Keratinocyte (primary cell): ENCODE results near the gene ANKRD10. TPM values are rescaled to one million over a fixed set of nuclear protein-coding genes. Genes with fewer than 3 reads are reported as not detected.

Source experiments
- DNase-seq: peaks from one replicate; pipeline ENCODE4 v3.0.0-alpha.2; 2011; ENCODE audit warnings: low read depth, missing footprints, low spot score
- FAIRE-seq: peaks from 2 replicates; lab custom pipeline; 2011; peaks lifted over from hg19 to GRCh38; lab: Jason Lieb, UNC
- H2AFZ ChIP-seq: 2 replicates; pipeline ENCODE4 v1.6.0; 2012; ENCODE audit warnings: low read length, control low read depth, inconsistent platforms; ENCODE audit not compliant: control insufficient read depth
- H3K27ac ChIP-seq: 2 replicates; pipeline ENCODE4 v1.5.1; 2011; ENCODE audit warnings: low read length; ENCODE audit not compliant: control insufficient read depth, insufficient read depth
- H3K27me3 ChIP-seq: 3 replicates; pipeline ENCODE4 v1.6.0; 2011; ENCODE audit warnings: low read length; ENCODE audit not compliant: control insufficient read depth, insufficient read depth; ENCODE audit errors: extremely low read depth
- H3K36me3 ChIP-seq, 2 experiments: 2 replicates in 1 of 2; 3 replicates in 1 of 2; pipeline ENCODE4 v1.5.1; 2011; ENCODE audit warnings: low read length in 2 of 2, mild to moderate bottlenecking in 1 of 2; ENCODE audit not compliant: control insufficient read depth in 2 of 2, insufficient read depth in 2 of 2; ENCODE audit errors: extremely low read depth in 1 of 2
- H3K4me1 ChIP-seq: 3 replicates; pipeline ENCODE4 v1.5.1; 2011; ENCODE audit warnings: low read length; ENCODE audit not compliant: control insufficient read depth, insufficient read depth; ENCODE audit errors: extremely low read depth
- H3K4me2 ChIP-seq: 3 replicates; pipeline ENCODE4 v1.6.0; 2011; ENCODE audit warnings: low read depth, low read length; ENCODE audit not compliant: control insufficient read depth, insufficient read depth; ENCODE audit errors: extremely low read depth
- H3K4me3 ChIP-seq, 3 experiments: fragments of 200-600 bp in 1 of 3; sonication (generic) in 1 of 3; 2 replicates in 2 of 3; 3 replicates in 1 of 3; pipeline ENCODE4 v1.5.1; 2011 to 2016; ENCODE audit warnings: low read length in 3 of 3, mild to moderate bottlenecking in 3 of 3, control low read depth in 2 of 3, inconsistent platforms in 1 of 3, low read depth in 1 of 3, mixed read lengths in 1 of 3, mixed run types in 1 of 3, moderate library complexity in 1 of 3; ENCODE audit not compliant: control insufficient read depth in 2 of 3, insufficient read depth in 2 of 3; ENCODE audit errors: extremely low read depth in 1 of 3
- H3K79me2 ChIP-seq: 2 replicates; pipeline ENCODE4 v1.6.0; 2012; ENCODE audit warnings: low read length; ENCODE audit not compliant: control insufficient read depth, insufficient read depth
- H3K9ac ChIP-seq: 3 replicates; pipeline ENCODE4 v1.6.0; 2011; ENCODE audit warnings: low read length; ENCODE audit not compliant: control insufficient read depth, insufficient read depth; ENCODE audit errors: extremely low read depth
- H3K9me1 ChIP-seq: 3 replicates; pipeline ENCODE4 v1.6.0; 2011; ENCODE audit warnings: low read length; ENCODE audit not compliant: control insufficient read depth, insufficient read depth; ENCODE audit errors: extremely low read depth
- H3K9me3 ChIP-seq: 2 replicates; pipeline ENCODE4 v1.5.1; 2012; ENCODE audit warnings: low read depth, low read length; ENCODE audit not compliant: control insufficient read depth
- H4K20me1 ChIP-seq: 3 replicates; pipeline ENCODE4 v1.6.0; 2011; ENCODE audit warnings: low read length; ENCODE audit not compliant: control insufficient read depth, insufficient read depth; ENCODE audit errors: extremely low read depth
- EZH2 ChIP-seq: IDR thresholded peaks from one replicate; pipeline ENCODE4 v1.6.1; 2012; ENCODE audit warnings: inconsistent platforms, mild to moderate bottlenecking, low read length, moderate library complexity
- dilution Hi-C: fragments of 300-500 bp; cut with MboI; formaldehyde crosslinking; loops from one replicate; pipeline ENCODE4 v1.7.0; 2020; ENCODE audit warnings: low sequenced_read_pairs; ENCODE audit not compliant: extremely low pct_ligation_motif_present
- polyA plus RNA-seq, 5 experiments: library from polyadenylated mRNA; depleted of rRNA in 3 of 5; stranded (reverse) in 3 of 5; stranded (forward) in 1 of 5; unstranded in 1 of 5; fragments of >200 nt; gene quantifications; 1 replicate in 1 of 5; 2 replicates in 3 of 5; 3 replicates in 1 of 5; pipeline versions ENCODE4 v1.2.1 to v1.2.3, GENCODE V29; 2011 to 2012; ENCODE audit warnings: missing spikeins in 2 of 5, low read depth in 1 of 5, low replicate concordance in 1 of 5
- TF ChIP-seq, protein P1 (sequence below), 3 experiments: IDR thresholded peaks in 1 of 3; conservative IDR thresholded peaks in 1 of 3; optimal IDR thresholded peaks in 1 of 3; 2 replicates in 2 of 3; 3 replicates in 1 of 3; pipeline versions ENCODE3 to v1.5.1; 2011; ENCODE audit warnings: low read length in 3 of 3, mild to moderate bottlenecking in 3 of 3, moderate library complexity in 2 of 3, control low read depth in 1 of 3, inconsistent platforms in 1 of 3; ENCODE audit not compliant: insufficient read depth in 2 of 3; ENCODE audit errors: extremely low read depth in 1 of 3

ANKRD10 gene
- polyA plus RNA-seq, 1 donor (not counting 4 experiments of a cell fraction or from before 2014, with no cell fraction given), result 58.1 TPM

- Histone ChIP-seq H3K36me3 (no peaks in the 10 kb centered on the region), H3K9me3 (peaks cover 3% of the 10 kb centered on the region), H3K27ac (no peak overlapping the region), H3K27me3 (no peaks in the 10 kb centered on the region), H3K9me1 (no peaks in the 10 kb centered on the region), H3K4me1 (no peaks in the 10 kb centered on the region), H3K4me3 (no peak overlapping the region), H3K4me2 (no peak overlapping the region), H4K20me1 (no peaks in the 10 kb centered on the region), H3K9ac (no peak overlapping the region), H3K79me2 (no peaks in the 10 kb centered on the region), H2AFZ (no peak overlapping the region)
- no peak for TF ChIP-seq EZH2
- TF ChIP-seq, protein P1, sequence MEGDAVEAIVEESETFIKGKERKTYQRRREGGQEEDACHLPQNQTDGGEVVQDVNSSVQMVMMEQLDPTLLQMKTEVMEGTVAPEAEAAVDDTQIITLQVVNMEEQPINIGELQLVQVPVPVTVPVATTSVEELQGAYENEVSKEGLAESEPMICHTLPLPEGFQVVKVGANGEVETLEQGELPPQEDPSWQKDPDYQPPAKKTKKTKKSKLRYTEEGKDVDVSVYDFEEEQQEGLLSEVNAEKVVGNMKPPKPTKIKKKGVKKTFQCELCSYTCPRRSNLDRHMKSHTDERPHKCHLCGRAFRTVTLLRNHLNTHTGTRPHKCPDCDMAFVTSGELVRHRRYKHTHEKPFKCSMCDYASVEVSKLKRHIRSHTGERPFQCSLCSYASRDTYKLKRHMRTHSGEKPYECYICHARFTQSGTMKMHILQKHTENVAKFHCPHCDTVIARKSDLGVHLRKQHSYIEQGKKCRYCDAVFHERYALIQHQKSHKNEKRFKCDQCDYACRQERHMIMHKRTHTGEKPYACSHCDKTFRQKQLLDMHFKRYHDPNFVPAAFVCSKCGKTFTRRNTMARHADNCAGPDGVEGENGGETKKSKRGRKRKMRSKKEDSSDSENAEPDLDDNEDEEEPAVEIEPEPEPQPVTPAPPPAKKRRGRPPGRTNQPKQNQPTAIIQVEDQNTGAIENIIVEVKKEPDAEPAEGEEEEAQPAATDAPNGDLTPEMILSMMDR (optimal IDR thresholded peaks at IDR 0.05 in 1 of 3, IDR thresholded peaks at IDR 0.05 in 1 of 3, conservative IDR thresholded peaks at IDR 0.05 in 1 of 3; ENCODE audit: extremely low read depth in 1 of 3, insufficient read depth in 2 of 3, low read length in 3 of 3), result no peak
- FAIRE-seq (no peak), DNase-seq (no peak)
- dilution Hi-C loops, result no loop called here
These were observed 48.7 kb upstream of the ANKRD10 start for GRCh38 chr13:110963554-110963970.

- dilution Hi-C loops, result no loop called here
- Histone ChIP-seq H4K20me1 (no peaks in the 10 kb centered on the region), H3K9me1 (no peaks in the 10 kb centered on the region), H3K36me3 (no peaks in the 10 kb centered on the region), H3K27ac (no peak overlapping the region), H2AFZ (no peak overlapping the region), H3K27me3 (no peaks in the 10 kb centered on the region), H3K9me3 (peaks cover 8% of the 10 kb centered on the region), H3K4me1 (no peaks in the 10 kb centered on the region), H3K4me3 (no peak overlapping the region), H3K79me2 (no peaks in the 10 kb centered on the region), H3K9ac (no peak overlapping the region), H3K4me2 (no peak overlapping the region)
- FAIRE-seq, result no peak
- DNase-seq, result no peak
- no peak for TF ChIP-seq EZH2
- TF ChIP-seq, protein P1 (optimal IDR thresholded peaks at IDR 0.05 in 1 of 3, IDR thresholded peaks at IDR 0.05 in 1 of 3, conservative IDR thresholded peaks at IDR 0.05 in 1 of 3; ENCODE audit: extremely low read depth in 1 of 3, insufficient read depth in 2 of 3, low read length in 3 of 3), result no peak
These were observed 47.1 kb upstream of the ANKRD10 start for GRCh38 chr13:110961959-110962358.
